ENCODE measurements around the gene EML1.

EML1 gene, protein sequence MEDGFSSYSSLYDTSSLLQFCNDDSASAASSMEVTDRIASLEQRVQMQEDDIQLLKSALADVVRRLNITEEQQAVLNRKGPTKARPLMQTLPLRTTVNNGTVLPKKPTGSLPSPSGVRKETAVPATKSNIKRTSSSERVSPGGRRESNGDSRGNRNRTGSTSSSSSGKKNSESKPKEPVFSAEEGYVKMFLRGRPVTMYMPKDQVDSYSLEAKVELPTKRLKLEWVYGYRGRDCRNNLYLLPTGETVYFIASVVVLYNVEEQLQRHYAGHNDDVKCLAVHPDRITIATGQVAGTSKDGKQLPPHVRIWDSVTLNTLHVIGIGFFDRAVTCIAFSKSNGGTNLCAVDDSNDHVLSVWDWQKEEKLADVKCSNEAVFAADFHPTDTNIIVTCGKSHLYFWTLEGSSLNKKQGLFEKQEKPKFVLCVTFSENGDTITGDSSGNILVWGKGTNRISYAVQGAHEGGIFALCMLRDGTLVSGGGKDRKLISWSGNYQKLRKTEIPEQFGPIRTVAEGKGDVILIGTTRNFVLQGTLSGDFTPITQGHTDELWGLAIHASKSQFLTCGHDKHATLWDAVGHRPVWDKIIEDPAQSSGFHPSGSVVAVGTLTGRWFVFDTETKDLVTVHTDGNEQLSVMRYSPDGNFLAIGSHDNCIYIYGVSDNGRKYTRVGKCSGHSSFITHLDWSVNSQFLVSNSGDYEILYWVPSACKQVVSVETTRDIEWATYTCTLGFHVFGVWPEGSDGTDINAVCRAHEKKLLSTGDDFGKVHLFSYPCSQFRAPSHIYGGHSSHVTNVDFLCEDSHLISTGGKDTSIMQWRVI

DNA sequence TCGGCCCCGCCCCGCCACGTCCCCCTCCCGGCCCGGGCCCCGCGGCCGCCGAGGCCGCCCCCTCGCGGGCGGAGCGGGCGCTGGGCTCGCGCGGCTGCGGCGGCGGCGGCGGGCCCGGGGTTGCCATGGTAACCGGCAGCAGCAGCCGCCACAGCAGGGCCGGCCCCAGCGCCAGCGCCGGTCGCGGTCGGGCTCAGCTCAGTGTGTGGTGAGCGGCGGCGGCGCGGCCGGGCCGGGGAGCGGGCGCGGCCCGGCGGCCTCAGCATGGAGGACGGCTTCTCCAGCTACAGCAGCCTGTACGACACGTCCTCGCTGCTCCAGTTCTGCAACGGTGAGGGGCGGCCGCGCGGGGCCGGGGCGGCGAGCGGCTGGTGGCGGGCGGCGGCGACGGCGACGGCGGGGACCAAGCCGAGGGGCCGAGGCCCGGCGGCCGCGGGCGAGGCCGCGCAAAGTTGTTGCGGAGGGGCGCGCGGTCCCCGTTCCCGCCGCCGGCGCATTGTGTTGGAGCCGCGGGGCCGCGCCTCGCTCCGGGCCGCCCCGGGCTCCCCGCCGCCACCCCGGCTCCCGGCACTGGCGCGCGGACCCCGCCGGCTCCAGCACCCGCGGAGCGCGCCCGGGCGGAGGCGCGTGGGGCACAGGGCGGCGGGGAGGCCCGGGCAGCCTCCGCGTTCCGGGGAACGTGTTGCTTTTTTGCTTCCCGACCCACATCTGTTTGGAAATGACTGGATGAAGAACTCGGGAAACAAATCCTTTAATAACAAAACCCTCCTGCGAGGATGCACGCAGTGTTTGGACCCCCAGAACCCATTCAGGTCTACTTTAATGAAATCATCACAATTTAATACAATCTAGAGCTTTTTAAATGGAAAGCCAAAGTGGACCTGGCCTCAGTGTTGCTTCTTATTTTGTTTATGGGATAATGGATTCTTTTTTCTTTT, at the start of gene EML1:
EML1 (plus strand) TSS at position 201 of the 938 bp plus-strand sequence; CDS start at position 265, 64 bp downstream.
- DNase-seq = peak; percentile 79

DNA sequence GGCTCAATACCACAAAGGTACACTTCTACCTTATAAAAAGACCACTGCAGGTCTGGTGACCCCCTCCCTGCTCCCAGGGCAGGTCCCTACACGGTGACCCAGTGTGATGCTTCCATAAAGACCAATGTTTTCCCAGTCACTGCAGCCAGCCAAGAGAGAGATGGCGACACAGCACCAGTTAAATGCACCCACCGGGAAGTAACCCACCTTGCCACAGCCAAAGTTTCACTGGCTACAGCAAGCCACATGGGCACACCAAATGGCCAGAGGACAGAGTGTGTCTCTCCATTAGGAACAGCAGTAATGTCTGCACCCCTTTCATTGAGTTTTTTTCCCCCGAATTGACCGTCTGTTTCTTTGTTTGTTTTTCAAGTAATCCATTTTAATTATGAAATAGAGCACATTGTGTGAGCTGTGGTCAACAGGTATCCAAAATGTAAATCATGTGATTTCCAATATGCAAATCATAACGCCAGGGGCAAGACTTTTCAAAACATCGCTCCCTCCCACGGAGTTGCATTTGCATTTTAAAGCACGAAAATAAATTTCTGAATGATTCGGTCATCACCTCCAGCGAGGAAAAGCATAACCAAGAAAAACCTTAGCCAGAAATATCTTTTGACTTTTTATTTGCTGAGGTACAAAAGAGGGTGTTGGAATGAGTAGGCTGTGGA, 48.9 kb upstream of the EML1 start:
- DNase-seq = no peak

DNA sequence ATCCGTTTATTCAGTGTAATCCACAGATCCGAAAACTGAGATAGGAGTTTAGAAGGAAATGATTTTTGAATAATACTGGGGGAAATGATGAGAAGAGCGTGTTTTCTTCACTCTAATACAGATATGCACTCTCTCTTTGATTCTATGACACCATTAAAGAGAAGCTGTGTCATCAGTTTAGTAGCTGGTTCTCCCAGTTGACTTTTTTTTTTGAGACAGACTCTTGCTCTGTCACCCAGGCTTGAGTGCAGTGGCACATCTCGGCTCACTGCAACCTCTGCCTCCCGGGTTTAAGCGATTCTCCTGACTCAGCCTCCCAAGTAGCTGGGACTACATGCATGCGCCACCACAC, 48.4 kb upstream of the EML1 start:
- DNase-seq = no peak

DNA sequence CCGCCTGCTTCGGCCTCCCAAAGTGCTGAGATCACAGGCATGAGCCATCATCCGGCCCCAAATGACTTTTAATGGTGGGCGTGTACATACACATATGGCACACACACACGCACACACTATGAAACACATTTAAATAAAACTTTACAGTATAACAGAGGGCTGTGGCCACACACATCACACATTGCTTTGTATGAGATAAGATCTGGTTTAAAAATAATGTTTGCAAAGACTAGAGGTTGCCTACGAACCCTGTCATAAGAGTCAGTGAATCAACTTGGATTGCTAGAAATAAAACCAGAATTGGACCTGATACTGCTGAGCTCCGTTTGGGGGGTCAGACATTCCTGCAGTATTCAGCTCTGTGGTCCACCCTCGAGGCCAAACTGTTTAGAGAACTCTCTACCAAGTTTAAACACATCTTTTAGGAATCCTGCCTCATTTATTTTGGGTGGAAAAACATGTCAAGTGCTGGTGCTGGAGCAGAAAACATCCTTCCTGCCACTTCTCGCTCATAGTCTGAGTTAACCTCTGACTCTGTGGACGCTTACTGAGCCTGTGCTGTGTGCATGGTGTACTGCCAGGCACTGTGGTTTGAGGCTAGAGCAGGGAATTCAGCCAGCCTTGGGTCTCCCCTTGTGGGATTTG, 47.8 kb upstream of the EML1 start:
- no peak for DNase-seq

DNA sequence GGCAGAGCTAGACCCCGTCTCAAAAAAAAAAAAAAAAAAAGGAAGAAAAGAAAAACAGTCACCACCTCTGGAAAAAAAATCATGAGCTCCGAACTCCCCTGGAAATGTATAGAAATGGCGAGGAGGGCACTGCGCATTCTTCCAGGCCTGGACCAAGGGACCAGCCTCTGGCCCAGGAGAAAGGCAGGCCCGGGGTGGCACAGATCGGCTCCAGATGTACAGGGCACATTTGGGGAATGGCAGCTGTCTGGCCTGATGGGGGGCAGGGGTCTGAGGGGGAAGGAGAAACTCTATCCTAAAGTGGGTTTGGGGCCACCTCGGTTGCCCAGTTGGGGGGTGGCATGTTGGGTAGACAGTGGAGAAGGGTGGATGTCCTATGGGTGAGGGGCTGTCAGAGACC, 46.0 kb upstream of the EML1 start:
- DNase-seq = no peak

DNA sequence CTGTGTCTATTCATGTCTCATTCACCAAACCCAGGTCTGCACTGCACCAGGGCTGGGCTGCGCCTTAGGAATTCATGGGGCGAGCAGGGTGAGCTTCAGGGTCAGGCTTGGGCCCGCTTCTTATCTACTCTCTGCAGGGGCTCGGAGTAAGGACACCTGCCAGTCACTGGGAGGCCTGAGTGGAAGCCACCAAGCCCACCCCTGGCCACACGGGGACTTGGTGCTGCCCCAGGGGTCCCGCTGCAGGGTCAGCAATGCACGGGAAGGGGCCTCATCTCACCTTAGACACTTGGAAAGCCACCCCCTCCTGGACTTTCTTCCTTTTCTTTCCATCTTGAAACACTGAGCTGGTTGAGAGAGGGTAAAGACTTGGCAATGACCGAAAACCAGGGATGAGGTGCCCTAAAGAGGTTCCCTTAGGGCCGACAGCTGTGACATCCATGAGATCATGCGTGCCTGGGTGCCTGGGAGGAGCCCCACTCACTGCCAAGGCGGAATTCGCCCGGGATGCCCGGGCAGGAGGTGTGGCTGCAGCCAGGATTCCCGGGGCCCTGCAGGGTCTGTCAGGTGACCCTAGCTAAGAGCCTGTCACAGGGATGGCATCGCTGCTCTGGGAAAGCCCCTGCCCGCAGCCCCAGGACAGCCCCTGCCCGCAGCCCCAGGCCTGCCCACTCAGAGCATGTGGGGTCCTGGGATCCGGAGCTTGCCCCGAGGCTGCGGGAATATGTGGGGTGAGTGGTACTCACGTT, 45.5 kb upstream of the EML1 start:
- DNase-seq = no peak

DNA sequence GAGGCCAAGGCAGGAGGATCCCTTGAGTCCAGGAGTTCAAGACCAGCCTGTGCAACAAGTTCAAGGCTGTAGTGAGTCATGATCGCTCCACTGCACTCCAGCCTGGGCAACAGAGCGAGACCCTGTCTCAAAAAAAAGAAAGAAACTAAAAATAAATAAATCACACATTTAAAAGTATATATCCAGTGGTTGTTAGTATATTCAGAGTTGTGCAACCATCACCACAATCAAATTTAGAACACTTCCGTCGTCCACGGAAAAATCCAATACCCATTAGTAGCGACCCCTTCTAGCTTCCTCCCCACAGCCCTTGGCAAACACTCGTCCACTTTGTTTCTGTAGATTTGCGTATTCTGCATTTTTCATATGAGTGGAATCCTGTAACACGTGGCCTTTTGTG, 44.7 kb upstream of the EML1 start:
- no peak for DNase-seq

DNA sequence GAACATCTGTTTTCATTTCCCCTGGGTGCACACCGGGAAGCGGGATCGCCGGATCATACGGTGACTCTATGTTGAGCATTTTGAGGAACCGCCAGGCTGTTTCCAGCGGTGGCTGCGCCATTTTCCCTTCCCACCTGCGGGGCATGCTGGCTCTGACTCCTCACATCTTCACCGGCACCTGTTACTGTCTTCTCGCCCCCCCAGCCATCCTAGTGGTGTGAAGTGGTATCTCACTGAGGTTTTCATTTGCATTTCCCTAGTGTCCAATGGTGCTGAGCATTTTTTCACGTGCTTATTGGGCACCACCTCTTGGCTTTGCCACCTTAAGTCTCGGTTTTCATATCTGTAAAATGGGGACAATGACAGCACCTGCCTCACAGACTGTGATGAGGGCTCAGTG, 44.1 kb upstream of the EML1 start:
- no peak for DNase-seq

DNA sequence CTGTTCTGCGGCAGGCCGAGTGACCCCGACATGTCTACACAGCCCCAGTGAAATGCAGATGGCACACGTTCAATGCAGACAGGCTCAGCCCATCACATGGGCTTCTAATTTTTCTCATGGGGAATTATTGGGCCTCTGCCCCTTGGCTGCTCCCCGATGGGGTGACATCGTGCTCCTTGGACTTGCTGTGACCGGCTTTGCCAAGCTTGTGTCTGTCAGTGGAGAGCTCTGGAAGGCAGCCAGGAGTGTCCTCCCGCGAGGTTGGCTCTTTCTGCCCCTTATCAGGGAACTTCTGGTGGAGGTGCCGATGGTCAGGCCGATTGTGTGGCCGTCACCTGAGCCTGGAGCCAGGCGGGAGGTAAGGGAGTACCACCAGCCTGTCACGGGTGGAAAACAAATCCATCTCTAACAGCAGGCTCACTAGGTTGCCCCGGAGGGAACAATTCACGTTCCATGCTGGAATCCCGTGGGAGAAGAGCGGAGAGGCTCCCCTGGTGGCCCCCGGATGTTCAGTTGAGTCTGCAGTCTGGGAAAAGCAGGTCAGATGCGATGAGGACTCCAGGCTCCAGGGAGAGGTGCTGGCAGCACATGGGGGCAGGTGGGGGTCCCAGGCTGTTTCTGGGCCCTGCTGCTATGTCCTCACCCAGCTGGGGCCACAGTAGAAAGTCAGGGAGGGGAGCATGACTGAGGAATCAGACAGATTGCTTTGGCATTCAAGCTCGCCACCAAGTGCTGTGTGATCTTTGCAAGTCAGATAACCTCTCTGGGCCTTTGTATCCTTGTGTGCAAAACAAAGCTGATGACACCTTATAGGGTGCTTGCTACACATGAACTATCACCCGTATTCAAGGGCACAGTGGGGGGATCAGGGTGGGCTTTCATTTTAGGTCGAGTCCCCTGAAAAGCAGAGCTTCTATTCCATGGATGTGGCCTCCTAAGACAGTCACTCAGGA, 43.2 kb upstream of the EML1 start:
- DNase-seq = no peak

DNA sequence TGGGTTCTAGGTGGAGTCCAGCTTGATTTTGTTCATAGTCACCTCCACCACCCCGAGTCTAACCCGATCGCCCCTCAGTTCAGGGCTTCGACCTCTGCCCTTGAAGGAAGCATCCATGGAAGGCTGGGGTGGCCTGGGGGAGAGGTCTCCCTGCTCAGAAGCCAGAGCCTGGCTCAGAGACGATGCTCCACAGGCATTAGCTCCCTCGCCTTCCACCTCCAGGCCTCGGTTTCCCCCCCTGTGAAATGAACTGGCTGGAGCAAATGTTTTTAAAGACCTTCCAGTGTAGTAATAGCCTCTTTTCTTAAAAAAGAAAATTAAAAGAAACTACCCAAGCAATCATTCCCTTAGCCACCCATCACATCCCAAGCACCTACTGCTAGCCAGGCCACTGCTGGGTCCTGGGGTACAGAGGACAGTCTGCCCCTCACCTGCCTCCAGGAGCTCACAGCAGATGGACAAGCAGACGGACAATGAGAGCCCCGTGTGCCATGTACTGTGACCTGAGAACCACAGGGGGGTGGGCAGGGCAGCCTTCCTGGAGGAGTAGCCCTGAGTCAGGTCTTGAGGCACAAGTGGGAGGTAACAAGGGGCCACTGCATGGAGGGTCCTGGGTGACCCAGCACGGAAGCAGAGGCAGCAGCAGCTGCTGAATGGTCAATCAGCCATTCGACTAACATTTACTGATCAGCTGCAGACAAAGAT, 42.3 kb upstream of the EML1 start:
- DNase-seq = no peak

DNA sequence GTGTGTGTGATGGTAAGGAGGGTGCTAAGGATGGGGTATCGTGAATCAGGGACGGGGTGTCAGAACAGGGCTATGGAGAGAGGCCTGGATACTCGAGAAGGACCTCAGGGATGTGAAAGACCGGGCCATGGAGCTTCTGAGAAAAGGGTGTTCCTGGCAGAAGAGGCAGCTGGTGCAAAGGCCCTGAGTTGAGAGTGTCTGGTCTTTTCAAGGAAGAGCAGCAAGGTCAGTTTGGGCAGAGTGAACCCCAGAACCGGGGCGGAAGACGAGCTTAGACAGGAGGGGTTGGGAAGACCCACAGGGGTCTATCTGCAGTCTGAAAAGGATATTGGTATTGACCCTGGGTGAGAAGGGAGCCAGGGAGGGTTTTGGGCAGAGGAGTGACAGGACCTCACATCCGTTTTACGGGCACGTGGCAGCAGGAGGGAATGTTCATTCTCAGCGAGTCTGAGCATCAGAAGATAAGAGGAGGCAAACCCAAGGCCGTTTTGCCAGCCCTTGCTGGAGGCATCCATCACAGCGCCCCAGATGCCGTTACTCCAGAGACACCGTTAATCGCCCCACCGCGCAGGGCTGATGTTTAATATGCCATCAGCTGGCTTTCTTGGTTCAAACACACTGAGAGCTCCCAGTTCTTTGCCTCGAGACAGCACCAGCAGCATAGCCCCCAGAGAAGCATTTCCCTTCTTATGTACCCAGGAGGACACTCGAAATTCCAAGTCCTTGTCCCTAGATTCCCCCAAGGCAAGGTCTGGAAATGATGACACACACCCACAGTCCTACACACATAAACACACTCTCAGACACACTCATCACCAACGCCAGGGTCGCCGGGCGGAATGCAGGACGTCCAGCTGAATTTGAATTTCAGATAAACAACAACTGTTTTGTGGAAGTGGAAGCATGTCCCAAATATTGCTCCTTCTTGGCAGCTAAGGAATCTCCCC, 41.4 kb upstream of the EML1 start:
- no peak for DNase-seq

DNA sequence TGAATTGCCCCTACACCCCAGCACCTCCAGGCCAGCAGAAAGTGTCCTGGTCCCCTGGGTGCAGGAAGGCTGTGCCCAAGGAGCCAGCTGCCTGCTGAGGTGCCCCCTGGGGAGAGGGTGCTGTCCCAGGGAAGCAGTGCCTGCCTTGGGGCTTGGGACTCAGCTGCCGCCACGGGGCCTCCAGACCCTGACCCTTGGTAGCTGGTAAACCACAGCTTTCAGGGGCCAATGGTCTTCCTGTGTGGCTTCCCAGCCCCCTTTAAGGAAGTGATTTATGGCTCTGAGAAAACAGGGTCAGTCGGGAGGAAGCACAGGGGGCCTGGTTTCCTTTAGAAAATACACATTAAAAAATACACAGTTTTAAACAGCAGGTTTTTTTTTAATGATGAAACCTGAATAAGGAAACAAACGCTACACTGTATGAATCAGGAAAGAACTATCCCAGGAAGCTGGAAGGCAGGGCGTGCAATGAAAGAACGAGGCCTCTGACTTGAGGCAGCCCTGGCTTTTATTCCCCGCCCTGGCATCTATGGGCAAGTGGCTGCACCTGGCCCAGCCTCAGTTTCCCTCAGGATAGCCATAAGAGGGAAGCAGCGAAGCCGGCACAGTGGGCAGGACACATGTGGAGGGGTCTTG, 40.6 kb upstream of the EML1 start:
- DNase-seq = no peak

DNA sequence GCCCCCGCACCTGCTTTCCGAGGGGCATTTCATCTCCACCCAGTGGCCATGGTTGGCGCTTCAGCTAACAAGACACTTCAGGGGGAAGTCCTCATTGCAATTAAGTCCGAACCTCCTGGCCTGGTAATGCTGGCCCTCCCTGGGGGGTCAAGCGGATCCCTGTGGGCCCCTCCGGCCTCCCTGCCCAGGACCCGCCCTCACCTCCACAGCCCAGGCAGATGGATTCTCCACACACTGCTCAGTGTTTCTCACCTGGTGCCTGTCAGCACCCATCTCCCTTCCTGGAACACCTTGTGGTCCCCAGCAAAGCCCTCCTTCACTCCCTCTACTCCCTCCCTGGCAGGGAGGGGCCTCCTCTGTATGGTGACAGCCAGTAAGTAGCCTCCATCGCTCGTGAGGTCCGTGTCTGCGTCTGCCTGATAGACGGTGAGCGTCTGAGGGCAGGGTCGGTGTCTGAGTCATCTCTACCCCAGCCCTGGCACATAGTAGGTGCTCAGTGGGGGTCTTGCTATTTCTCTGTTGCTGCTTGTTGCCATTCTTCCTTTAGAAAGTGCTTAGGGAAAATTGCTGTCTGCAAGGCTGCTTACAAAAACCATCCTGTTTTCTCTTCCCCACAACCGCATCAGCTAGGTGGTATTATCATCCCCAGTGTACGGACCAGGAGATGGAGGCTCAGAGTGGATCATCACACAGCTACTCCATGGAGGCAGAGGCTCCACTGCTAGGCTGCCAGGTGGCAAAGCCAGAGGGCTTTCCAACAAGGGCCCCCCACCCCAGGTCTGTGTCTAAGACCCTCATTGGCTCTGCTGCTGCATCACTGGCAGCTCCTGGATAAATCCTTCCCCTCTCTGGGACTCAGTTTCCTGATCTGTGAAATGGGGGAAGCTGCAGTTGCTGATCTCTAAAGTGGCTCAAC, 39.7 kb upstream of the EML1 start:
- DNase-seq = no peak

DNA sequence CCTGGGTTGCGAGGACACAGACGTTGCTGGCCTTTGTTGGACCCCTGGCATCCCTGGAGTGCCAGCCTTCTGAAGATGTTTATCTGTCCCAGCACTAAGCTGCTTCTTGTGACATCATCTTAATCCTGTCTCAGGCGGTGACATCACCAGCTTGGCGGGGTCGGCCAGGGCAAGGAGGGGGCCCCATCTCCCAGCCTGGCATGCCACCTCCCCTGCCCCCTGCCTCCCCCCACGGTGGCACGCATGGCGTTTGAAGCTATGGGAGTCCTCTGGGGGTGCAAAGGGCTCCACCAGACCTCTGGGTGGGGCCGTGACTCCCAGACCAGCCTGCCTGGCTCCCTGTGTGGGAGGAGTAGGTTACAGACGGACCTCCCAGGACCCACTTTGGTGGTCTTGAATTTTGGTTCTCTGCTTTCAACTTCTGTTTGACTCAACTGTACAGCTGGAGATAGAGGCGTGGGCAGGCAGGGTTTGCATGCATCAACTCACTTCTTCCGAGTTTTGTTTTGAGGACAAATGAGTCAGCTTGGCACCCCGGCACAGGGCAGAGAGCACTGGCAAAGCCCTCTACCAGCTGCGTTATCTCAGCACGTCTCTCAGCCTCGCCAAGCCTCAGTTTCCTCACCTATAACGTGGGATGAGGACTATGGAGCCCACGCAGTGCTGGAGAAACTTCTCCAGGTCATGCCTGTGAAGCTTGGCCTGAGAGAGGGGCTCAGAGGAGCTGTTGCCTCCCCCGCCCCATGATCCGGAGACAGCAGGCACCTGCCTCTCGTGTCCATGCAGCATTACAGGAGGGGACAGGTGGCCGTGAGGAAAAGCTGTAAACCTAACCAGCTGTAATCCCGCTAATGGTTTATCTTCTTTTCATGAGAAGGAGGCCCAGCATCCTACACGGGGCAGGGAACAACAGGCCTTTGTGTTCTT, 38.8 kb upstream of the EML1 start:
- DNase-seq = no peak

DNA sequence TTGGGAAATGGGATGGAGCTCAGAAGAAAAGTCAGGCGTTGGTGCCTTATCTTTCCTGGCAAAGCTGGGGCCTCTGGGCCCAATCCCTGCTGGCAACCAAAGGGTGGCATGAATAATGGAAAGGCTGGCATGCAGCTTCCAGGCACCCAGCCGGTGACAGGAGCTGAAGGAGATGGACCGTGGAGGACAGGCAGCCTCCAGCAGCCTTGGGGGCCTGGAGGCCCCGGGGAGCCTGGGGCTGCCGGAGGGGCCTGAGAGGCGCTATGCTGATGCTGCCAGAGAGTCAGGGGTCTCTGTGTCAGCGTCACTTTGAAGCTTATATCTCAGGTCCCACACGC, 38.2 kb upstream of the EML1 start:
- DNase-seq = no peak

Measured in activated T-cell treated with anti-CD3 and anti-CD28 coated beads, Interleukin-2, amount 50 U/mL, for 1 hour (primary cell).